GM12891 (cell line): Measurements from ENCODE around the gene RPL26.

ENCODE experiments used
- PAX5 ChIP-seq: IDR thresholded peaks from 2 replicates; pipeline ENCODE4 v1.6.1; 2011; ENCODE audit warnings: low read length, moderate library complexity, mild to moderate bottlenecking; ENCODE audit not compliant: insufficient read depth, severe bottlenecking
- POLR2A ChIP-seq: IDR thresholded peaks from 2 replicates; pipeline ENCODE4 v1.6.1; 2011; ENCODE audit warnings: low read depth, low read length, control low read depth
- POLR2AphosphoS5 ChIP-seq: IDR thresholded peaks from 2 replicates; pipeline ENCODE4 v1.6.1; 2011; ENCODE audit warnings: low read depth, low read length, control low read depth
- POU2F2 ChIP-seq: IDR thresholded peaks from 2 replicates; pipeline ENCODE4 v1.6.1; 2011; ENCODE audit warnings: low read depth, mild to moderate bottlenecking, control low read depth, low read length, moderate library complexity
- SPI1 ChIP-seq: IDR thresholded peaks from 2 replicates; pipeline ENCODE4 v1.6.1; 2011; ENCODE audit warnings: low read depth, low read length, control low read depth
- TAF1 ChIP-seq: IDR thresholded peaks from 2 replicates; pipeline ENCODE4 v1.6.1; 2011; ENCODE audit warnings: low read depth, low read length, control low read depth

- TF ChIP-seq POLR2AphosphoS5, result no peak
- TF ChIP-seq TAF1, result no peak
- no peak for TF ChIP-seq POLR2A
- no peak for TF ChIP-seq PAX5
- no peak for TF ChIP-seq SPI1
- no peak for TF ChIP-seq POU2F2
These were observed 30.3 kb upstream of the RPL26 start for GRCh38 chr17:8413328-8413727.
